HG02571 (cell line): Measurements from ENCODE around the gene CACNA1E.
"Not testable (repeated sequence)": the region's sequence is repeated elsewhere in the genome, so short reads cannot be mapped to it uniquely, and the experiment has no call there.

Experiments
- ATAC-seq: cut with Tn5 transposase; IDR thresholded peaks from one replicate; pipeline ENCODE4 v1.9.1; 2021; ENCODE audit warnings: mild to moderate bottlenecking, moderate library complexity; ENCODE audit not compliant: unreplicated experiment

The CACNA1E gene

GRCh38 chr1:181798191-181798926 is 315.0 kb downstream of the CACNA1E start:
- no peak for ATAC-seq

GRCh38 chr1:181801617-181802016 is 318.3 kb downstream of the CACNA1E start:
- ATAC-seq: no peak

GRCh38 chr1:181802466-181802865 is 319.1 kb downstream of the CACNA1E start:
- ATAC-seq: no peak

DNA sequence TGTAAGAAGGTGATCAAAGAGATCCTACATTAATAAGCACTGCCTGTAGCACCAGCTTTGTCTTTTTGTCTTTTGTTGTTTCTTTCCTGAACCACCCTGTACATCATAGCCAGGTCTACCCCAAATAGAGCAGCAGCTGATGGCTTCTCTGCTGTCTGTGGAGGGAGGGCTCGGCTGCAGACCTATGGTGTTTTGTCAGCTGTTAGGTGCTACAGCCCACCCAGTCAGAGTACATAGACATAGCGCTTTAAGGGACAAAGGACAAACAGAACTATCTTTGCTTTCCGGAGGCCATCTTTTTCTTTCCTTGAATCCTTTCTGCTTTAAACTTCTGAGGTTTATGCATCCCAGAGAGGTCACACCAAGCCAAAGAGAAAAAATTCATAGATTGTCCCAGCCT is 320.1 kb downstream of the CACNA1E start:
- no peak for ATAC-seq

DNA sequence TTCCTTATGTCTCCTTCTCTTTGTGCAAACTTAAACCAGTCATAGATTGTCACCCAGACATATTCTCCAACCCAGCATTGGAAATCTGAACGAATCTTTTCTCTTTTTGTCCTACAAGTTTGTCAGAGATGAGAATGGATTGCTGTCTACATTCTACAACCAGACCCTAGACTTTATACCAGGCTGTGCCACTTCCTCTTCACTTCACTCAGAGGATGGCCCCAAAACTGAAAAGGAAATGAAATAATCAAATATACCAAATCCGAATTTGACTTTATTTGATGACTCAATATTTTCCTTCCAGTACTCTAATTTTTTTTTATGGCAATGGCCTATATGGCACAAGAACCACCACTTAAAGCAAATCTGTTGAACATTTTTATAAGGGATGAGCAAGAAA is 321.7 kb downstream of the CACNA1E start:
- ATAC-seq: no peak

GRCh38 chr1:181806746-181807145 is 323.4 kb downstream of the CACNA1E start:
- no peak for ATAC-seq

DNA sequence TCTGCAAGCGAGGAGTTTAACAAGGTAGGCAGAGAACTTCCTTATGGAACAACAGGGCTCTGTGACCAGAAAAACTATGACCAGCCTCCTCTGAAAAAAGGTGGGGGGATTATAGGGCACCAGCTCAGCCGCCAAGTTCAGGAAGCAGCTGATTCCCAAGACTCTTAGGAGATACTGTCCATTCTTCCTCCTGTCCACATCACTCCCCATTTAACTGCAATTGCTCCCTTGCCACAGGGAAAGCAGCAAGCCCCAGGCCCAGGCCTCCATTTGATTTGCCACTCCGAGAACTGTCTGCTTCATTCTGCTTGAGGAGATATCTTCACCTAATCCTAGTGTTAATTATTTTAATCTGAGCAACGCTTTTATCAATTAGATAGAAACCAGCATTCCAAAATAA is 323.9 kb downstream of the CACNA1E start:
- ATAC-seq: no peak

GRCh38 chr1:181809991-181810545 is 326.8 kb downstream of the CACNA1E start:
- no peak for ATAC-seq

- ATAC-seq: no peak
Measured at GRCh38 chr1:181812208-181812607, 328.9 kb downstream of the CACNA1E start.

DNA sequence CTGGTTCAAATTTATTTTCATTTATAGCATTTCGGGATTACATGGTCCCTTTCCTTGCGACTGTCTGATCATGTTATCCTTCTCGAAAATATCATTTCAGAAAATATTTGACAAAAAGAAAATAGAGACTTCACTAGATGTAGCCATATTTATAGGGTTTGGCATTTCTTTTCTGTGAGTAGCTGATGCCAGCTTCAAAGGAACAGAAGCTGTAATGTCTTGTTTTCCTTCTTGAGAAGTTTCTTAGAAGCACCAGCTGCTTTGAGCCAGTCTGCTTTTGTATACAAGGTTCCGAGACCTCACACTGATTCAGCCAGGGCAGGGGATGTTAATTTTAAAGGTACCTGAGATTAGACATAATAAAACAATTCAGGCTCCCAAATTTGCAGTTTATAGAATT is 329.9 kb downstream of the CACNA1E start:
- no peak for ATAC-seq

DNA sequence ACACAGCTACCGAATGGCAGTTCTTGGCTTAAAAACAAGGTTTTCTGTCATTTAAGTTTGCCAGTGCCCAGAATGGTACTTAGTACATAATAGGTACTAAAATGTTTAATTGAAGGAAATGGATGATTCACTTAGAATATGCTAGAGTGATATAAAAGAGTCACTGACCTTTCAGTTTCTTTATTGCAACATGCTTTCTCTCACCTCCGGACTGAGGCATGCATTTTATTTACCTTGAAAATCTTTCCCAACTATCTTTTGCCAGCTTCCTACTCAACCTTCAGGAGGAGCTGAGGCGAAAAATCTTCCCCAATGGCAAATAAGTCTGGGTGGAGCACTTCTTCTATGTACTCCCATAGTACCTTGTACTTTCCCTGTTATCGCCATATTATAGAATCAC is 333.3 kb downstream of the CACNA1E start:
- no peak for ATAC-seq

DNA sequence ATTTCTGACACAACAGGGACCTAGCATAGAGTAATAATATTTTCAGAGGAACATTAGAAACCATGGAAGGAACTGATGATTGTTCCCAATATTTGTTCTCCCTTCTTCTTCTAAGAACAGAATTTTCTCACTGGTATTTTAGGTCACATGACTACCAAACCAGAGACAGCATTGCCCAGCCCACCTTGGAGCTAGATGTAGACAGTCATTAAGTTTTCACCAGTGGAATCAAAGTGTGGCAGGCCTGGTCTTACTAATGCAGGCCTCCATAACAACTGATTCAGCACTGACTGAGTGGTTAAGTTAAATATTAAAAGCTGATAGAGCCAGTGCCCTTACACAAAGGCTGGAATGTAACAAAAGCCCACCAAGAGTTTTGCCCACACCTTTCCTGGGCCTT is 333.8 kb downstream of the CACNA1E start:
- ATAC-seq: no peak

DNA sequence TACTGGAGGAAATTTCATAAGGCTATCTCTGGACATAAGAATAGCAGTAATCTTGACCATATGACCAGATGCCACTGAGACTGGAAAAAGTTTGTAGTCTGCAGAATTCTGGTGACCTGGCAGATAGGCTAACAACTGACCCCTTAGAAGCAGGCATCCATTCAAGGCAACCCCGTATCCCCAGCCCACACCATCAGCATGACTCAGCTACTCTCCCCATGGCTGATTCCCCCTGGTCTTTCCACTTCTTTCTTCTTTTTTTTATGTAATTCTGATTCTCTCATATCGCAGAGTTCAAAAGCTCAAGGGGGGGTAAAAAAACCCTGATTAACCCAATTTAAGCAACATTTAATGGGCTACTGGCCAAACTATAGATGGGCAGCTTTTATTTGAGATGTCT is 335.1 kb downstream of the CACNA1E start:
- ATAC-seq: no peak

DNA sequence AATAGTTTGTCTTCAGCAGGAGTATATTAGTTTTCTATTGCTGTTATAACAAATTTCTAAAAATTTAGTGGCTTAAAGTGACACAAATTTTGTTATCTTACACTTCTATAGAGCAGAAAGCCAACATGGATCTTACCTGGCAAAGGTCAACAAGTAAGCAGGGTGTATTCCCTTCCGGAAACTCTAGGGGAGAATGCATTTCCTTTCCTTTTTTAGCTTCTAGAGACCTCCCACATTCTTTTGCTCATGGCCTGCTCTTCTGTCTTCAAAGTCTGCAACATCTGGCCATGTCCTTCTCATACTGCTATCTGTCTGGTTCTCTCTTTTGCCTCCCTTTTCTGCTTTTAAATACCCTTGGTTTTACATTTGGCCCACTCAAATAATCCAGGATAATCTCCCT is 335.6 kb downstream of the CACNA1E start:
- ATAC-seq: no peak

GRCh38 chr1:181821701-181822100 is 338.4 kb downstream of the CACNA1E start:
- ATAC-seq: no peak

DNA sequence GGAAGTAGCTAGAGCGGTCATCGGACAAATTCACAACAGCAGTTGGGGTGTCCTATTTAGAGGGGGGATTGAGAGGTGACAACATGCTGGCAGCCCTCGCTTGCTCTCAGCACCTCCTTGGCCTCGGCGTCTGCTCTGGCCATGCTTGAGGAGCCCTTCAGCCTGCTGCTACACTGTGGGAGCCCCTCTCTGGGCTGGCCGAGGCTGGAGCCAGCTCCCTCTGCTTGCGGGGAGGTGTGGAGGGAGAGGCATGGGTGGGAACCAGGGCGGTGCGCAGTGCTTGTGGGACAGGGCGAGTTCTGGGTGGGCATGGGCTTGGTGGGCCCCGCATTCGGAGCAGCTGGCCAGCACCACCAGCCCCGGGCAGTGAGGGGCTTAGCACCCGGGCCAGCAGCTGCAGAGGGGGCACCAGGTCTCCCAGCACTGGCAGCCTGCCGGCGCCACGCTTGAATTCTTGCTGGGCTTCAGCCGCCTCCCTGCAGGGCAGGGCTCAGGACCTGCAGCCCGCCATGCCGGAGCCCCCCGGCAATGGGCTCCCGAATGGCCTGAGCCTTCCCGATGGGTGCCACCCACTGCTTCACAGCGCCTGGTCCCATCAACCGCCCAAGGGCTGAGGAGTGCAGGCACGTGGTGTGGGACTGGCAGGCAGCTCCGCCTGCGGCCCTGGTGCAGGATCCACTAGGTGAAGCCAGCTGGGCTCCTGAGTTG is 349.0 kb downstream of the CACNA1E start:
- not testable (repeated sequence) for ATAC-seq

GRCh38 chr1:181846001-181846645 is 362.8 kb downstream of the CACNA1E start:
- no peak for ATAC-seq

DNA sequence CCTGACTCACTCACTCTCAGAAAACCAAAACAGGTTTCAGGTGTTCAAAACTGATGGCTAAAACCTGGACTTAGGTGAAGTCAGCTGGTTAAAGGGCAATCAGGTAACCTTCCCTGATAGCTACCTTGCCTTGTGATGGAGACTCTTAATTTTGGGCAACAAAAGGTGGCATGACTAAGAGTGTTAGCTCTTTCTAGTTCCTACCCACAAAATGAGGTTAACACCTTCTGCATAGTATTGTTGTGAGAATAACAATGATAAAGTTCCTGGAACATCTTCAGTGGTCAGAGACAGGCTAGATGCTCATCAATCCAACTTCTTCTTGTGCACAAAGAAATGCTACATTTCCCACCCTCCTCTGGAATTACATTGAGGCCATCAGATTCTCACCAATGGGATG is 363.4 kb downstream of the CACNA1E start:
- ATAC-seq: no peak

- no peak for ATAC-seq
Measured at GRCh38 chr1:181849071-181849470, 365.8 kb downstream of the CACNA1E start.

DNA sequence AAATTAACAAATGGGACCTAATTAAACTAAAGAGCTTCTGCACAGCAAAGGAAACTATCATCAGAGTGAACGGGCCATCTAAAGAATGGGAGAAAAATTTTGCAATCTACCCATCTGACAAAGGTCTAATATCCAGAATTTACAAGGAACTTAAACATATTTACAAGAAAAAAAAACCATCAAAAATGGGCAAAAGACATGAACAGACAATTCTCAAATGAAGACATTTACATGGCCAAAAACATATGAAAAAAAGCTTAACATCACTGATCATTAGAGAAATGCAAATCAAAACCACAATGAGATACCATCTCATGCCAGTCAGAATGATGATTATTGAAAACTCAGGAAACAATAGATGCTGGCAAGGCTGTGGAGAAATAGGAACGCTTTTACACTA is 370.9 kb downstream of the CACNA1E start:
- ATAC-seq: not testable (repeated sequence)

GRCh38 chr1:181855380-181855779 is 372.1 kb downstream of the CACNA1E start:
- no peak for ATAC-seq
